Measurements from ENCODE around the gene IPO9.

The IPO9 gene

DNA sequence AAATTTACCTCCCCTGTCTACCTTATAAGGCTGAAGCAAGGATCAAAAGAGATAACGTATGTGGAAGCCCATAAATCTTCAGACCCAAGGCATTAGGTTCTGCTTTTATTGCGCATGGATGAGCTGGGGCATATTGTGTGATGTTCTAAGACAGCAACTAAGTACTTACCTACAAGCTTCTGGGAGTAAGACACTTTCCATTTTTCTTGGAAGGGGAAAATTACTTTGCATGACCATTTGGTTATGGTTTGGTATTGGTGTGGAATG, 96.3 kb downstream of the IPO9 start:
- in situ Hi-C loops (cut with MboI; ENCODE audit: low sequenced_read_pairs, unreplicated experiment) = no loop called here
- no peak for TF ChIP-seq CTCF (IDR thresholded peaks at IDR 0.05; ENCODE audit: borderline replicate concordance, control extremely low read depth, extremely low read depth, insufficient read depth, missing control alignments)
- DNase-seq (ENCODE audit: low spot score) = no peak

DNA sequence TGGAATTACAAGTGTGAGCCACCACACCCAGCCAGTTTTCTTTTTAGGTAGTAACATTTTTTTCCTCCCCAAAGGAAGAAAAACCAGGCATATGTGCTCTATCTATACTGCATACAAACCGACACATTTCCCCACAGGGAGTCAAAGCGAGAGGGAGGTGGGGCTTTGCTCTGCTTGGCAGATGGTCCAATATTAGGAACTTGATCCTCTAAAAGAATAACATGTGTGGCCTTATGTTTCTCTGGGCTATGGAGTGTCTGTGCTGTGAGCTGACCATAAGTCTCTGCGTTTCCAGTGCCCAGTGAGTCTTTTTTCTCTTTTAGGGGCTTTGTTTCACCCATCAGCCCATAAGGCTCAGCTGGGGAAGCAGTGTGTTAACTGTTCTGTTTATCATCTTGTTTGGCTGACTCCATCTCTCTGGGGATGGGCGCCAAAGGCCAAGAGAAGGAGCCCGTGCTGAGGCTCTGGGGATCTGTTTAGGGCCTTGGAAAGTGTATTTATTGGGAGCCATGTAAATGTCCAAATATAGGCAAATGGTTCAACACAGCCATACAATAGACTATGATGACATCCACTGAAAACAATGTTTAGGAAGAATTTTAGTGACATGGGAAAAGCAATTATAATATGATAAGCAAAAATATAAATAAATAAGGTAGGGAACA, 97.2 kb downstream of the IPO9 start:
- DNase-seq (ENCODE audit: low spot score) = no peak
- no peak for TF ChIP-seq CTCF (IDR thresholded peaks at IDR 0.05; ENCODE audit: borderline replicate concordance, control extremely low read depth, extremely low read depth, insufficient read depth, missing control alignments)
- in situ Hi-C loops (cut with MboI; ENCODE audit: low sequenced_read_pairs, unreplicated experiment) = no loop called here

DNA sequence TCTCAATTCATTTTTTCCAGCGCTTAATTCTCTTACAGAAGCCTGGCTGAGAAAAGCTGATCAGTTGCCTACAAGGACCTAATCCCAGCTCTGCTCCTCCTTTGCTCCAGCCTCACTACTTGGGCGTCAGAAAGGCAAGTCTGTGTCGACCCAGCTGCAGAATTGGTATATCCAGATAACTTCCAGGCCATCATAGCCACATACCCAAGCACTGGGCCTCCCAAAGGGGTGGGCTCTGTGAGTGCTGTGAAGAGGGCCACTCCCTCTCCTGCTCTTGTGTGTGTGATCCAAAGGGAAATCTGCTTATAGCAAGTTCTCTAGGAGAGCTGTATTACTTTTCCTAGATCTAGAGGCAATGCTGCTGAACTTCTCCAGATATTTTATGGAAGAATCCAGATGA, 99.3 kb downstream of the IPO9 start:
- in situ Hi-C loops (cut with MboI; ENCODE audit: low sequenced_read_pairs, unreplicated experiment) = no loop called here
- no peak for TF ChIP-seq CTCF (IDR thresholded peaks at IDR 0.05; ENCODE audit: borderline replicate concordance, control extremely low read depth, extremely low read depth, insufficient read depth, missing control alignments)
- DNase-seq (ENCODE audit: low spot score) = no peak

DNA sequence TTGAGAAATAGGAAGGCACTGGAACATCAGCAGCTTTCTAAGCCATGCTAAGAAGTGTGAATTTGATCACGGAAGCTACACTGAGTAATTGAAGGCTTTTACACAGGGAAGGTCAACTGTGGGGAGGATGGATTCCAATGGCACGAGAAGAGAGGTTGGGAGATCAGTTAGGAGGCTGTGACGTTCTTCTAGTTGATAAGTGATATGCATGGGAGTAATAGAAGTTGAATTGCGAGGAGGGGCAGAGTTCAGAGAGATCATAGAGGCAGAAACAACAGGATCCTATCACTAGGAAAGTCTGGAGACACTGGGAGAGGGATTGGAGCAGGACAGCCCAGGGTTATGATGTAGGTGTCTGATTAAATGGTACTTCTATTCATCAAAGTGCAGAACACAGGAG, 101.2 kb downstream of the IPO9 start:
- no peak for DNase-seq (ENCODE audit: low spot score)
- in situ Hi-C loops (cut with MboI; ENCODE audit: low sequenced_read_pairs, unreplicated experiment) = no loop called here
- TF ChIP-seq CTCF (IDR thresholded peaks at IDR 0.05; ENCODE audit: borderline replicate concordance, control extremely low read depth, extremely low read depth, insufficient read depth, missing control alignments) = no peak

DNA sequence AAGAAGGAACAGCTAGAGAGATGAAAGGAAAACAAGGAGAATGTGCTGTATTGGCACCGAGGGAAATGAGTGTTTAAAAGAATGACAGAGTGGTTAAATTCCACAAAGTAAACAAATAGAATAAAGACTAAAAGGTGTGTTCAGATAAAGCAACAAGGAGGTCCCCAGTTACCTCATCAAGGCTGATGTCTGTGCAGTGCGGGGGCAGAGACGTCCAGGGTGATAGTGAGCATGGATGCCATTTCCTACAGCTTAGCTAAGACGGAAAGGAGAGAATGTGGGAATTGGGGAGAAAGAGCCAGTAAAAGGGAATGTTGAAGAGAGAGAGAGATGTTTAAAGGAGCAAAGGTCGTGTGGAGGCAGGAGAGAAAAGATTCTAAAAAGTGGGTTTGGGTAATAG, 101.8 kb downstream of the IPO9 start:
- no peak for TF ChIP-seq CTCF (IDR thresholded peaks at IDR 0.05; ENCODE audit: borderline replicate concordance, control extremely low read depth, extremely low read depth, insufficient read depth, missing control alignments)
- DNase-seq (ENCODE audit: low spot score) = no peak
- in situ Hi-C loops (cut with MboI; ENCODE audit: low sequenced_read_pairs, unreplicated experiment) = no loop called here
